K562 (cell line): ENCODE data around the gene MECR. TPM values are rescaled to one million over a fixed set of nuclear protein-coding genes. Genes with fewer than 3 reads are reported as not detected.

Source experiments
- ATF4 ChIP-seq: fragments of 450-650 bp; formaldehyde crosslinking; IDR thresholded peaks from 2 replicates; pipeline ENCODE4 v1.4.0; 2022; ENCODE audit warnings: mild to moderate bottlenecking, moderate library complexity
- CEBPG ChIP-seq, 3 experiments: fragments of 200-800 bp in 1 of 3; sonication (Bioruptor generic) in 1 of 3; sonication (generic) in 1 of 3; formaldehyde crosslinking in 1 of 3; IDR thresholded peaks in 2 of 3; conservative IDR thresholded peaks in 1 of 3; 2 replicates each; pipeline versions ENCODE4 v1.6.1 to v1.8.0; 2016 to 2022; ENCODE audit warnings: missing compliant biosample characterization in 2 of 3, missing genetic modification characterization in 2 of 3, mild to moderate bottlenecking in 1 of 3, missing genetic modification reagents in 1 of 3
- FOXA3 ChIP-seq, 2 experiments: fragments of 450-650 bp in 1 of 2; sonication (generic) in 1 of 2; formaldehyde crosslinking; IDR thresholded peaks in 1 of 2; conservative IDR thresholded peaks in 1 of 2; 2 replicates each; pipeline versions ENCODE4 v1.4.0 to v1.8.0; 2020 to 2022; ENCODE audit warnings: mild to moderate bottlenecking in 2 of 2, missing genetic modification reagents in 1 of 2
- MTF1 ChIP-seq: fragments of 250-450 bp; sonication (Bioruptor Pico); IDR thresholded peaks from 2 replicates; pipeline ENCODE4 v1.9.0; 2021; ENCODE audit warnings: moderate library complexity, mild to moderate bottlenecking, inconsistent platforms, borderline replicate concordance
- NCOA4 ChIP-seq: fragments of 450-650 bp; IDR thresholded peaks from 2 replicates; pipeline ENCODE4 v1.6.1; 2018; ENCODE audit warnings: mild to moderate bottlenecking; ENCODE audit not compliant: partially characterized antibody
- SAFB ChIP-seq: fragments of 200-400 bp; formaldehyde crosslinking; IDR thresholded peaks from 2 replicates; pipeline ENCODE4 v1.6.1; 2017; ENCODE audit warnings: low read depth, low read length, borderline replicate concordance
- SMAD1 ChIP-seq: fragments of 150-350 bp; IDR thresholded peaks from 2 replicates; pipeline ENCODE4 v1.6.1; 2014; ENCODE audit warnings: low read length, low read depth; ENCODE audit not compliant: partially characterized antibody
- TBP ChIP-seq: optimal IDR thresholded peaks from 2 replicates; pipeline ENCODE3; 2011; ENCODE audit warnings: low read depth, low read length, improper control_type of control experiment
- THRB ChIP-seq: fragments of 450-650 bp; formaldehyde crosslinking; conservative IDR thresholded peaks from 2 replicates; pipeline ENCODE4 v1.4.0; 2022; ENCODE audit warnings: mild to moderate bottlenecking, missing genetic modification characterization
- ZNF232 ChIP-seq: sonication (generic); formaldehyde crosslinking; IDR thresholded peaks from 2 replicates; pipeline ENCODE4 v1.8.0; 2022; ENCODE audit warnings: mild to moderate bottlenecking, missing genetic modification reagents
- ZNF707 ChIP-seq: fragments of 250-450 bp; sonication (Bioruptor Pico); conservative IDR thresholded peaks from 2 replicates; pipeline ENCODE4 v1.8.0; 2022; ENCODE audit warnings: inconsistent platforms, mild to moderate bottlenecking, moderate library complexity
- ZSCAN32 ChIP-seq: fragments of 450-650 bp; formaldehyde crosslinking; IDR thresholded peaks from 2 replicates; pipeline ENCODE4 v1.4.0; 2020; ENCODE audit warnings: mild to moderate bottlenecking, moderate library complexity
- polyA plus RNA-seq, 8 experiments: library from polyadenylated mRNA; depleted of rRNA in 4 of 8; stranded (reverse) in 5 of 8; unstranded in 3 of 8; fragments of >200 nt; fragmentation: Nextera tagmentation in 2 of 8; fragmentation: Illumina TruSeq in 1 of 8; extraction: Ambion mirVana in 2 of 8; extraction: Trizol in 1 of 8; gene quantifications; 2 replicates each; pipeline versions ENCODE4 v1.2.1 to v1.2.3, GENCODE V29; 2011 to 2014; ENCODE audit warnings: inconsistent platforms in 1 of 8, missing spikeins in 1 of 8
- total RNA-seq, 7 experiments: library from RNA; depleted of rRNA in 6 of 7; stranded (reverse); fragments of >200 nt in 6 of 7; fragmentation: Illumina TruSeq in 2 of 7; extraction: Trizol in 2 of 7; gene quantifications; 2 replicates each; pipeline versions ENCODE4 v1.2.1 to v1.2.3, GENCODE V29; 2011 to 2021; ENCODE audit warnings: low replicate concordance in 1 of 7
- TF ChIP-seq, protein P1 (sequence below), 2 experiments: fragments of 450-650 bp; formaldehyde crosslinking in 1 of 2; IDR thresholded peaks; 2 replicates each; pipeline versions ENCODE4 v1.4.0 to v1.6.1; 2014 to 2020; ENCODE audit warnings: mild to moderate bottlenecking in 2 of 2, borderline replicate concordance in 1 of 2, low read depth in 1 of 2

The MECR gene
- total and polyA plus RNA-seq, 9 of the 15 experiments (the other 6 are each of a cell fraction or from before 2014, with no cell fraction given) = 10.4 to 58.6 (median 42.9) TPM

GRCh38 chr1:29202584-29203340, 28.0 kb downstream of the MECR start (continued):
- no peak for TF ChIP-seq ZNF232
- TF ChIP-seq, protein P1, sequence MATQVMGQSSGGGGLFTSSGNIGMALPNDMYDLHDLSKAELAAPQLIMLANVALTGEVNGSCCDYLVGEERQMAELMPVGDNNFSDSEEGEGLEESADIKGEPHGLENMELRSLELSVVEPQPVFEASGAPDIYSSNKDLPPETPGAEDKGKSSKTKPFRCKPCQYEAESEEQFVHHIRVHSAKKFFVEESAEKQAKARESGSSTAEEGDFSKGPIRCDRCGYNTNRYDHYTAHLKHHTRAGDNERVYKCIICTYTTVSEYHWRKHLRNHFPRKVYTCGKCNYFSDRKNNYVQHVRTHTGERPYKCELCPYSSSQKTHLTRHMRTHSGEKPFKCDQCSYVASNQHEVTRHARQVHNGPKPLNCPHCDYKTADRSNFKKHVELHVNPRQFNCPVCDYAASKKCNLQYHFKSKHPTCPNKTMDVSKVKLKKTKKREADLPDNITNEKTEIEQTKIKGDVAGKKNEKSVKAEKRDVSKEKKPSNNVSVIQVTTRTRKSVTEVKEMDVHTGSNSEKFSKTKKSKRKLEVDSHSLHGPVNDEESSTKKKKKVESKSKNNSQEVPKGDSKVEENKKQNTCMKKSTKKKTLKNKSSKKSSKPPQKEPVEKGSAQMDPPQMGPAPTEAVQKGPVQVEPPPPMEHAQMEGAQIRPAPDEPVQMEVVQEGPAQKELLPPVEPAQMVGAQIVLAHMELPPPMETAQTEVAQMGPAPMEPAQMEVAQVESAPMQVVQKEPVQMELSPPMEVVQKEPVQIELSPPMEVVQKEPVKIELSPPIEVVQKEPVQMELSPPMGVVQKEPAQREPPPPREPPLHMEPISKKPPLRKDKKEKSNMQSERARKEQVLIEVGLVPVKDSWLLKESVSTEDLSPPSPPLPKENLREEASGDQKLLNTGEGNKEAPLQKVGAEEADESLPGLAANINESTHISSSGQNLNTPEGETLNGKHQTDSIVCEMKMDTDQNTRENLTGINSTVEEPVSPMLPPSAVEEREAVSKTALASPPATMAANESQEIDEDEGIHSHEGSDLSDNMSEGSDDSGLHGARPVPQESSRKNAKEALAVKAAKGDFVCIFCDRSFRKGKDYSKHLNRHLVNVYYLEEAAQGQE (IDR thresholded peaks at IDR 0.05; ENCODE audit: borderline replicate concordance) = peak; percentile 94
- TF ChIP-seq, protein P1 (CRISPR knock-in tag; IDR thresholded peaks at IDR 0.05; ENCODE audit: low read depth) = 0 out of 2 replicates have a peak, but pooled peaks have one; percentile 21
- TF ChIP-seq FOXA3 (CRISPR knock-in tag; conservative IDR thresholded peaks at IDR 0.05 in 1 of 2, IDR thresholded peaks at IDR 0.05 in 1 of 2) = no peak
- TF ChIP-seq SAFB = no peak
- no peak for TF ChIP-seq CEBPG (CRISPR knock-in tag; IDR thresholded peaks at IDR 0.05)
- no peak for TF ChIP-seq CEBPG (tag; conservative IDR thresholded peaks at IDR 0.05 in 1 of 2, IDR thresholded peaks at IDR 0.05 in 1 of 2)
- TF ChIP-seq ZSCAN32 (CRISPR knock-in tag) = no peak
- 0 out of 2 replicates have a peak, but pooled peaks have one; percentile 62 for TF ChIP-seq THRB (CRISPR knock-in tag)
- no peak for TF ChIP-seq ATF4
- TF ChIP-seq SMAD1 = no peak
- TF ChIP-seq NCOA4 = no peak
- TF ChIP-seq ZNF707 (CRISPR knock-in tag) = no peak
- TF ChIP-seq MTF1 (CRISPR knock-in tag) = no peak
- peak; percentile 42 for TF ChIP-seq TBP
